Superior temporal gyrus (tissue), 1 donor: ENCODE results near the gene VIT.
"Not testable (repeated sequence)": the region's sequence is repeated elsewhere in the genome, so short reads cannot be mapped to it uniquely, and the experiment has no call there.

Experiments
- DNase-seq: peaks from one replicate; pipeline ENCODE4 v3.0.0-alpha.2; 2016; ENCODE audit errors: extremely low spot score

The VIT gene

GRCh38 chr2:36677996-36678605, 18.4 kb upstream of the VIT start:
- no peak for DNase-seq

GRCh38 chr2:36678856-36679255, 17.7 kb upstream of the VIT start:
- DNase-seq, result no peak

- no peak for DNase-seq
Measured at GRCh38 chr2:36680012-36680411, 16.5 kb upstream of the VIT start.

GRCh38 chr2:36682562-36682961, 13.9 kb upstream of the VIT start:
- no peak for DNase-seq

GRCh38 chr2:36683002-36683401, 13.5 kb upstream of the VIT start:
- DNase-seq, result no peak

- DNase-seq, result not testable (repeated sequence)
Measured at GRCh38 chr2:36688291-36688690, 8.2 kb upstream of the VIT start.

- not testable (repeated sequence) for DNase-seq
Measured at GRCh38 chr2:36689013-36689412, 7.5 kb upstream of the VIT start.

- DNase-seq, result no peak
Measured at GRCh38 chr2:36692121-36692520, 4.4 kb upstream of the VIT start.

- DNase-seq, result no peak
Measured at GRCh38 chr2:36693825-36694224, 2.7 kb upstream of the VIT start.

- DNase-seq, result peak; percentile 28
Measured at GRCh38 chr2:36695746-36696415, 626 bp upstream of the VIT start.

GRCh38 chr2:36697424-36698066, 1.0 kb downstream of the VIT start:
- DNase-seq, result no peak

- DNase-seq, result no peak
Measured at GRCh38 chr2:36698993-36699392, 2.5 kb downstream of the VIT start.

- no peak for DNase-seq
Measured at GRCh38 chr2:36700311-36700710, 3.8 kb downstream of the VIT start.

- no peak for DNase-seq
Measured at GRCh38 chr2:36701391-36701795, 4.9 kb downstream of the VIT start.

- no peak for DNase-seq
Measured at GRCh38 chr2:36701918-36702317, 5.4 kb downstream of the VIT start.

GRCh38 chr2:36702781-36703180, 6.3 kb downstream of the VIT start:
- DNase-seq, result no peak

GRCh38 chr2:36704475-36705150, 8.1 kb downstream of the VIT start:
- DNase-seq, result no peak

GRCh38 chr2:36705326-36706020, 9.0 kb downstream of the VIT start:
- no peak for DNase-seq

GRCh38 chr2:36706021-36706876, 9.7 kb downstream of the VIT start:
- DNase-seq, result no peak

- no peak for DNase-seq
Measured at GRCh38 chr2:36707050-36707449, 10.5 kb downstream of the VIT start.
